CD4-positive, alpha-beta T cell treated with Interferon gamma for 1 hour (primary cell): Measurements from ENCODE around the gene GTPBP3.
"Not testable (repeated sequence)": the region's sequence is repeated elsewhere in the genome, so short reads cannot be mapped to it uniquely, and the experiment has no call there.

Source experiments
- DNase-seq: peaks from one replicate; pipeline ENCODE4 v3.0.0-alpha.2; 2020

The GTPBP3 gene, protein sequence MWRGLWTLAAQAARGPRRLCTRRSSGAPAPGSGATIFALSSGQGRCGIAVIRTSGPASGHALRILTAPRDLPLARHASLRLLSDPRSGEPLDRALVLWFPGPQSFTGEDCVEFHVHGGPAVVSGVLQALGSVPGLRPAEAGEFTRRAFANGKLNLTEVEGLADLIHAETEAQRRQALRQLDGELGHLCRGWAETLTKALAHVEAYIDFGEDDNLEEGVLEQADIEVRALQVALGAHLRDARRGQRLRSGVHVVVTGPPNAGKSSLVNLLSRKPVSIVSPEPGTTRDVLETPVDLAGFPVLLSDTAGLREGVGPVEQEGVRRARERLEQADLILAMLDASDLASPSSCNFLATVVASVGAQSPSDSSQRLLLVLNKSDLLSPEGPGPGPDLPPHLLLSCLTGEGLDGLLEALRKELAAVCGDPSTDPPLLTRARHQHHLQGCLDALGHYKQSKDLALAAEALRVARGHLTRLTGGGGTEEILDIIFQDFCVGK

DNA sequence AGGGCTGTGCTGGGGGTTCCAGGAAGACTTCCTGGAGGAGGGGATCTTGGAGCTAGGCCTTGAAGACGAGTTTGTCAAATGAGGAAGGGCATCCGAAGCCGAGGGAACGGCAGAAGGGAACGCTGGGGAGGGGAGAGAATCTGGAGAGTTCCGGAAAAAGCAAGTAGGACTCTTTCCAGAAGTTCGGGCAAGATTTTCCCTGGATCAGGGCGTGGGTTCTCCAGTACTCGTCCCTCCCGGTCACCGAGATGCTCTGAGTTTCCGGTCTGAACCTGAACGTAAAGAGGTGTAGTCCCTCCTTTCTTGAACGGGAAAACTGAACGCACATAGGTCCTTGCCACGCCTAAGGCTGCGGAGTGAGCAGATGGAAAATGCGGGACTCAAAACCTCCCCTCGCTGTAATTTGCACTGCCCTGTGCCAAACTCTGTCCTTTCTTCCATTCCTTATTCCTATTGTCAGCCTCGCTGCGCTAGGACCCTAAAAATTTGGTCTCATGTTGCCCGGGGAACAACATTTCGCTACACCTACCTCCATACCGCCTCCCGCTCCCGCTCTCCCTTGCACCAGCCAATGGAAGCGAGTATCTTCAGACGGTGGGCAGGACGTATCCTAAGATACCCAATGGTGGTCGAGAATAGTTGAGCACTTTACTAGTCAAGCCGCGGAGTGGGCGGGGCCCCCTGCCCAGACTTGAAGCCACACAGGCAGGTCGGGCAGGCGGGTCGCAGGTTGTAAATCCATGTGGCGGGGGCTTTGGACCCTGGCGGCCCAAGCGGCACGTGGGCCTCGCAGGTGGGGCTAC, at the start of gene GTPBP3:
TSS of gene GTPBP3 (plus strand) at position 682 of the 803 bp plus-strand sequence. CDS start at position 741, 59 bp downstream.
- DNase-seq = peak; percentile 96

DNA sequence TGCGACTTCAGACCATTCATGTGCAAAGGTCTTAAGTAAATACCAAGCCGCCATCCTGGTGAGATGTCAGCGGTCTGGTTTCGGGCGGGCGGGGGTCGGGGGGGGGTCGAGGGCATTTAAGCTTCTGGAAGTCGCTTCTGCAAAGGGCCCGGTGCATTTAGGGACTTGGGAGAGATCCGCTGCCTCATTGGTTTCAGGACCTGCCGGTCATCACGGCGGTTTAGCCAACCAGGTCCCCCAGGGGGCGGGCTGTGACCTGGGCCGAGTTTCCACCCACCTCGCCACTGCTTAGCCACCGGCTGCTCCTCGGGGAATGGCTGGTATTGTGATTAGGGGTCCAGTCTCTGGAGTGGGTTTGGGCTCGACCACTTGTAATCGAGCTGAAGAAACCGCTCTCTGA, 47.9 kb upstream of the GTPBP3 start:
- peak; percentile 48 for DNase-seq

DNA sequence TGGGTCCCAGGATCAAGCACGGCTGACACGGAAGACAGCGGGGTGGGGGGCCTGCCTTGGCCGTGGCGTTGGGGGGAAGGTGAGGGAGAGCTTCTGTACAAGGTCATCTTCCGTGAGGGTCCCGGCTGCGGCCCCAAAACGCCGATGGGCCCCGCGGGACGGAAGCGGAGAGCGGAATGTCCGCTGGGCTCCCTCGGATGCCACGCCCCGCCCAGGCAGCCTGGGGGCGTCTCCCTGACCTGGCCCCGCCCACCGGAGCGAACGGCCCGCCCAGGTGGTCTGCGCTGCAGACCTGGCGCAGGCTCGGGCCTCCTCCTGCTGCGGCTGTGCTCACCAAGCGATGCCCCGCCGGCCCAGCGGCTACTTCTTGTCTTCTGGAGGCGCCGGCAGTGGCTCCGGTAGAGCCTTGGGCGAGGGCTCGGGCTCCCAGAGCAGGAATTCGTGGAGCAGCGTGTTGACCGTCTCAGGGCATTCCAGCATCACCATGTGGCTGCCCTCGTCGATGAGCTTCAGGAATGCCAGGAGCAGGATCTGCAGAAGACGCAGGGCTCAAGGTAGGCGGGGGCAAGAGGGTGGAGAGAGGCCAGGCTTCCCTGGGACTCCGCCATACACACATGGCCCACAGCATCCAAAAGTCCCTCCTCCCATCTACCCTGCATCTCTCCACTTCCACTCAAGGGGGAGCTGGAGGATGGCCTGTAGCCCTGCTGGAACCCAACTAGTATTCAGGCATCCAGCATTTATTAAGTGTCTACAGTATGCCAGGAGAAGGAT, 44.9 kb upstream of the GTPBP3 start:
- DNase-seq = peak; percentile 79

DNA sequence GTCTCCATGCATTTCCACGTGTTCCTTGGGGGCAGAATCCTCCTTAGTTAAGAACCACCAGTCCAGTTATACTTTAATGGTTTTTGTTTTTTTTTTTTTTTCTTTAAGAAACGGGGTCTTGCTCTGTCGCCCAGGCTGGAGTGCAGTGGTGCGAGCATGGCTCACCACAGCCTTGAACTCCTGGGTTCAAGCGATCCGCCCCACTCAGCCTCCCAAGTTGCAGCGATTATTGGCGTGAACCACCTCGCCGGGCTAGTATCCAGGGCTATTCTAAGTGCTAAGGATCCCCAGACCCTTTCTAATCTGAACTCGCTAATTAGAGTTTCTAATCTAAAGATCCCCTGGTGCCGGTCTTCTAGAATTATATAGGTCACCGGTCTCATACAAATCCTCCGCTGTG, 43.7 kb upstream of the GTPBP3 start:
- no peak for DNase-seq

DNA sequence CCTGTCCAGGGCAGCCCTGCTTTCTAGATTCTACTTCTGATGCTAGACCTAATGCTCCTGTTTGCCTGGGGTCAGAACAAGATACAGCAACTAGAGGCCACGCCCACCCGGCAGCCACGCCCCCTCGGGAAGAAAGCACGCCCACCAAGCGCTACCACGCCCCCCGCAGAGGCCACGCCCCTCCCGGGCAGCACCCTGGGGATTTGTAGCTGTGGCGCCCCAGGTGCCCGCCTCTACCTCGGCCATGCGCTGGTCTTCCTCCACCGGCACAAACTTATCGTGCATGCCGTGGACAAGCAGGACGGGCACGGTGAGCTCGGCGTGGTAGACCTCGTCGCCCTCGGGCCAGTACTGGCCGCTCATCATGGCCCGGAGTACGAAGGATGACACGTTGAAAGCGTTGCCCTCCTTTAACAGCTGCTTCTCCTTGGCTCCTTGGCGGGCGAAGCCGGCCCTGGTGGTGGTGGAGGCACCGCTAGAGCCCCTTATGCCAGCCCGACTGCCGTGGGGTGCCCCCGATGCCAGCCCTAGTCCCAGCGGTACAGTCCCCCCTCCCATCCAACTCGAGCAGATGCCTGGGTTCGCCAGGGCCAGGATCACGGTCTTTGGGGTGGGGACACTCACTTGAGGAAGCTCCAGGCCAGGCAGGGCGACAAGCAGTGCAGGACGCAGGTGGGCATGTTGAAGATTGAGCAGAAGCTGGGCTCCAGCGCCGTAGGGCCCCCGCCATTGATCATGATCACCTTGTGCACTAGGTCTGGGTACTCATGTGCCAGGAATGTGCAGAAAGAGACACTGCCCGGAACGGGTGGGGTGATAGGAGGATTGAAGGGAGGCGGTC, 43.1 kb upstream of the GTPBP3 start:
- peak; percentile 28 for DNase-seq

DNA sequence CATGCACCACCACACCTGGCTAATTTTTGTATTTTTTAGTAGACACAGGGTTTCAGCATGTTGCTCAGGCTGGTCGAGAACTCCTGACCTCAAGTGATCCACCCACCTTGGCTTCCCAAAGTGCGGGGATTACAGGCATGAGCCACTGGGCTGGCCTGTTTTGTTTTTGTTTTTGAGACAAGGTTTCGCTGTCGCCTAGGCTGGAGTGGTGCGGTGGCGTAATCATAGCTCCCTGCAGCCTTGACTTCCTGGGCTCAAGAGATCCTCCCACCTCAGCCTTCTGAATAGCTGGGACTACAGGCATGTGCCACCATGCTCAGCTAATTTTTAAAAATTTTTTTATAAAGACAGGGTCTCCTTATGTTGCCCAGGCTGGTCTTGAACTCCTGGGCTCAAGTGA, 41.8 kb upstream of the GTPBP3 start:
- DNase-seq = not testable (repeated sequence)

DNA sequence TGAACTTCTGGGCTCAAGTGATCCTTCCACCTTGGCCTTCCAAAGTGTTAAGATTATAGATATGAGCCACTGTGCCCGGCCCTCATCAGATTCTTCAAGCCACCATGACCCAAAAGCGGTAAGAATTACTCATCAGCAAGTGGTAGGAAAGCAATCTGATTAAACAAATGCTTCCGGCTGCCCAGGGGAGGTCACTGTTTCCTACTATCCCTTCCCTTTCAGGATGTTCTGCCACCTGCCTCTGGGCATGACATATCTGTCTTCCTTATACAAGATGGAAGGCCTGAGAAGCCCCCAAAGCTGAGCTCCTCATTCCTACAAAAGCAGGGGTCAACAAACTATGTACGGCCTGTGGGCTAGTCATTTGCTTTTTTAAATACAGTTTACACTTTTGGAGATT, 41.1 kb upstream of the GTPBP3 start:
- DNase-seq = no peak

DNA sequence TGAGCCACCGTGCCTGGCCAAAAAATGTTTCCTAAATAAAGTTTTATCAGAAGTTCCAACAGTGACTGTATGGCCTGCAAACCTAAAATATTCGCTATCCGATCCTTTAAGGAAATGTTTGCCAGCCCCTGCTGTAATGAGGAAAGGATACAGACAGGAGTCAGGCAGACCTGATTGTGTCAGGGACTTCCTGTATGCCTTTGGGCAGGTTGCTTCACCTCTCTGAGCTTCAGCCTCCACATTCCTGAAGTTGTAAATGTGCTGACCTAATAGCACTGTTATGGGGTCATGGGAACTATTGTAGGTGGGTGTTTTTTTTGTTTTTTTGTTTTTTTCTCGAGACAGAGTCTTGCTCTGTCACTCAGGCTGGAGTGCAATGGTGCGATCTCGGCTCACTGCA, 40.4 kb upstream of the GTPBP3 start:
- no peak for DNase-seq

DNA sequence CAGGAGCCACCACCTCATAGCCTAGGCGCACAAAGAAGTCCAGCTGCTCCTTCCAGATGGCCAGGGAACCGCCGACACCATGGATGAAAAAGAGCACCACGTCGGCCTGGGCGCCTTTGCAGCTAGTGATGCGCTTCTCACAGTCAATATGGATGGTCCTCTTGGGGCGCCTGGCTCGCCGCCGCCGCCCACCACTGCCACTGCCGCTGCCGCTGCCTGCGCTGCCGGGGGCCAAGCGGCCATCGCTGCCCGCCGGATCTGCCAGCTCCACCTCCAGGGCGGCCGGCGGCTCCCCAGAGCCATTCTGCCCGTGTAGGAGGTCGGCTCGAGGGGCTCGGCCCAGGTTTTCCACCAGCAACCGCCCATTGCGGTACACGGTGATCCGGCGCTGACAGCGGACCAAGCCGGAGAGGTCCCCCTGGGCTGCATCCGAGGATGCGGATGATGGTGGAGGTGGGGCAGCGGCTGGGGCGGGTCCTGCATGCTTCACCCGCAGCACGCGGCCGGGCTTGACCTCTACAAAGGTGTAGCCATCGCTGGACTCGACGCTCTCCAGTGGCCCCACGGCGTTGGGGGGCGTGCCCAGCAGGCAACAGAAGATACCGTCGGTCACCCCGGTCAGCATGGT, 36.2 kb upstream of the GTPBP3 start:
- no peak for DNase-seq

DNA sequence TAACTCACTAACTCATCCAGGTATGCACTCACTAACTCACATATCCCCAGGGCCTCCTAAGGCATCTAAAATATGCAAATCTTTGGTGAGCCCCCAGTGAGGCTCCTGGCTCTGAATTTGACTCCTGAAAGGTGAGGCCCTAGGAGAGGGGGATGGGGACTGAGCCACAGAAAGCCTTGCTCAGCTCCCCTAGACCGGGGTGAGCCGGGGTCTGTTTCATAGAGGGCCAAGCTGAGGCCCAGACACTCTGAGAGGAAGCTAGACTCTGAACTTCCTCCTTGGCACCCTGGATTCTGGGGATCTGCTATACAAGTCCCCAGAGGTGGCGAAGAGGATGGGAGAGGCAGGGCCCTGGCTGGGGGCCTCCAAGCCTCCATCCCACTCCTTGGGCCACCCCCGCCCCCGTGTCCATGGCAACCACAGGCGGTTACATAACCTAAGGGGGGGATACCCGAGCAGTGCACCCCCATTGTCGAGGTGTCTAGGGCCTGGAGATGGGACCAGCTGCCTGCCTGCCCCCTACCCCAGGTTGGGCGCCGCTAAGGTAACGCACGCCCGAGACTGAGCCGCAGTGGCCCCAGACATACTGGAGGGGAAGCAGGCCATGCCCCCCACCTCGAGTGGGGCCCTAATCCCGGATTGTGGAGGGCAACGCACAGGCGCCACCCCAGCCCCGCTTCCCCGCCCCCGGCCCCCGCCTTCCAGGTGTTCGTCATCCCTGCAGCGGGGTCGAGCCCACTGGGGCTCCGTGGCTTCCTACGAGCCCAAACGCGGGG, 34.8 kb upstream of the GTPBP3 start:
- DNase-seq = peak; percentile 38

DNA sequence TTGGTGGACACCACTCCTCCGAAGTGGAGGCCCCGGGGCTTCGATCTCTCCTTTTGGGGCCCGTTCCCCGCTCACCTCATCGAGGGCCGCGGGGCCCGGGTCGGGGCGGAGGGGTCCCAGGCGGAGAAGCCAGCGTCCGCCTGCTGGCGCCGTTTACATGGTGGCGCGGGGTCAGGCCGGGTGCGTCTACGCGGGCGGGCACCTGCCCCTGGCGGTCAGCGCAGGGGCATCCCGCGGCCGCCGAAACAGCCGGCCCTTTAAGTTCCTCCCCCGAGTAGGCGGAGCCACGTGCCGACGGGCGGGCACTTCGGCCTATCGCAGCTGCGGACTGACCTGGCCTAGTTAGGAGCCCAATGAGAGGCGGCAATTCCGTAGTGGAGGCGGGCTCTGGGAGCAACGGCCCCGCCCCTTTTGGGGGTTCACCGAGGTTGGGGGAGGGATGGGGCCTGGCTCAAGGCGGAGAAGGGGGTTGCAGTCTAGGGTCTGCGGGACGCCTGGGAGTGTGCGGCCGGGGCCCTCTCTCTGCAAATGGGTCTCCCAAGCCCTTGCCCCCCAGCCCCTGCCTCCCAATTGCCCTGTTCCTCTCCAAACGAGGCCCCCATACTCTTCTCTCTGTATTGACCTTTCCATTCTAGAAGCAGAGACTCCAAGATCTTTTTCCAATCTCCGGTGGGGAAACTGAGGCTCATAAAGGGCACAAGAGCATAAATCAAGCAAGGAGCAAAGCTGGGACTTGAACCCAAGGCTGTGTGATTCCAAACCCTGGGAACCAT, 34.0 kb upstream of the GTPBP3 start, which contains the start of gene ABHD8:
TSS of gene ABHD8 (minus strand) at position 259 of the 773 bp plus-strand sequence. CDS start 1,809 bp downstream, outside the sequence.
- DNase-seq = peak; percentile 94

DNA sequence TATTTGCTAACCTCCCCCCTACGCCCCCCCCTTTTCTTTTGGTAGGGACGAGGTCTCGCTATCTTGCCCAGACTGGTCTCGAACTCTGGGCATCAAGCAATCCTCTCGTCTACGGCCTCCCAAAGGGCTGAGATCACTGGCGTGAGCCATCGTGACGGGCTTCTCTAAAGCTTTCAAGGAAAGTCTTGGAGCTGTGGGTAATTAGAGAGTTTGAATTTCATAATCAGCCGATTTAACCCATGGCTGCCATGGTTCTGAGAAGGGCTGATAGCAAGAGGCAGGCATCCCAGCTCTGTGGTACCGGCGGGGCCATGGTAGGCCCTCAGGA, 33.4 kb upstream of the GTPBP3 start:
- no peak for DNase-seq

DNA sequence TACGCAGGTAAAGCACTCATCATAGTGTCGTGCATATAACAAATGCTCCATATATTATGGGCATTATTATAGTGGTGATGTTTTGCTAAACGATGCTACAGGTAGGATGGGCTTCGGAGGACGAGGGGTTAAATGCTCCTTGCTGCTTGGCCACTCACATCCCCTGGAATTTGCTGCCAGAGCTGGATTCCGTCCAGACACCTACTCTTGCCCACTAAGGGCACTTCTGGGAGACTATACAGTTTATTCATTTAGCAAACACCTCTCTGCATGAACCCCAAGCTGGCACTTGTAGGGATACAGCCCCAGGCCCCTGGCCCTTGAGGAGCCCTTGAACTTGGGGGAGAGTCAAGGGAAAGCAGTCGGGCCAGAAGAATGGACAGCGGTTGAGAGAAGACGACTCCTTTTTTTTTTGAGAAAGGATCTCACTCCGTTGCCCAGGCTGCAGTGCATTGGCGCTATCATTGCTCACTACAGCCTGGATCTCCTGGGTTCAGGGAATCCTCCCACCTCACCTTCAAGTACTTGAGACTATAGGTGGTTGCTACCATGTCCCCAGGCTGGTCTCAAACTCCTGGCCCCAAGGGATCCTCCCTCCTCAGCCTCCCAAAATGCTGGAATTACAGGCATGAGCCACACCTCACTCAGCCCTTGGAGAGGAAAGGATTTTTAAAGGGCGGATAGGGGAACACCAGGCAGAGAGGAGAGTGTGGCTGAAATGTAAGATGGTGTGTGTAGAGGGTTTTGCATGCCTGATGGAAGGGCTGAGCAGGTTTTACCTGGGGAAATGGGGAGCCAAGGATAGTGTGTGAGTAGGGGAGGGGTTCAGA, 32.8 kb upstream of the GTPBP3 start:
- DNase-seq = no peak

DNA sequence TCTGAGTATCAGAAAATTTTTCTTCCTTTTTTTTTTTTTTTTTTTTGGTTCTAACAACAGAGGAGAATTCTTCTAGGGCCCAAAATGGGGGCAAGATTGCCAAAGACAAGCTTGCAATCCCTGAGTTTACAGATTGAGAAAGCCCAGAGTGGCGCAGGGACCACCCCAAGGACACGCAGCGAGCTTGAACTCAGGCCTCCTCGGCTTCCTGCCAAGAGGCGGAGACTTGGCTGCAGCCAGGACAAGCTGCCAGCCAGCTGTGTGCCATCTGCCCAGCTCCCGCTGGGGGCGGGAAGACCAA, 32.2 kb upstream of the GTPBP3 start:
- DNase-seq = no peak

DNA sequence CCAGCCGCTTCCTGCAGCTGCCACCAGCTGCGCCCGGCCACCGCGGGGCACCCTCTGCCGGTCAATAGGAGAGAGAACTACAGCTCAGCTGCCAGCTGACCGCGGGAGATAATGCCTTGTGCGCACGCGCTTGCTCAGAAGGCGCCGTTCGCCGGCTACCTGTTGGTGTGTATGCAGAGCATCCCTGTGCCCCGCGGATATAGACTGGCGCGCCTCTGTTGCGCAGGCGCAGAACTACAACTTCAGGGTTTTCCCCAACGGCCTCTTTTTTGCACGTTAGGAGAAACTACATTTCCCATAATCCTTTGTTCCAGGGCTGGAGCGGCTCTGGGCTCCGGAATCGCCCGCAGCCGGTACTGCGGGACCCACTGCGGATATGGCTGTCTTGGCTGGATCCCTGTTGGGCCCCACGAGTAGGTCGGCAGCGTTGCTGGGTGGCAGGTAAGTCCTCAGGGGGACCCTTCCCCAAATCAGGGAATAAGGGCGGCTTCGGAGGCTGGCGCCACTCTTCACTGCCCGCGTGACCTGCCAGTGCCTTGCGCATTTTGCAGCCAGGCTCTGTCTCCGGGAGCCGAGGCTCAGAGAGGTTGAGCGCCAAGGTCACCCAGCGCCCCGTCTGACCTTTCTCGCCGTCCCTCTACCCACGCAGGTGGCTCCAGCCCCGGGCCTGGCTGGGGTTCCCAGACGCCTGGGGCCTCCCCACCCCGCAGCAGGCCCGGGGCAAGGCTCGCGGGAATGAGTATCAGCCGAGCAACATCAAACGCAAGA, 31.7 kb upstream of the GTPBP3 start, which contains the start of gene MRPL34:
TSS of gene MRPL34 (plus strand) at position 356 of the 768 bp plus-strand sequence. CDS start at position 377, 21 bp downstream.
- peak; percentile 100 for DNase-seq

DNA sequence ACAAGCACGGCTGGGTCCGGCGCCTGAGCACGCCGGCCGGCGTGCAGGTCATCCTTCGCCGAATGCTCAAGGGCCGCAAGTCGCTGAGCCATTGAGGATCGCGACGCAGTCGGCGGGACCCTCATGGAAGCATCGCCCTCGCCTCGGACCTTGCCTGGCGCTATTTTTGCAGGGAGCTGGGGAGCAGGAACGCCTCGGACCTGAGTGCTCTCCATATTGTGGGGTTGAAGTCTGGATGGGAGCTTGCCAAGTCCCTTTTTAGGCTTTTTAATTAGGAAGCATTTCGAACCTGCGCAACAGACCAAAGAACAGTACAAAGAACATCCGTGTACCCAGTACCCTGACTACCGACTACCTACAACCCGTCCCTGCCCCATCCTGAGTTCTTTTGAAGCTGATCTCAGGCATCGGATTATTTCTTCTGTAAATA, 31.1 kb upstream of the GTPBP3 start:
- no peak for DNase-seq

DNA sequence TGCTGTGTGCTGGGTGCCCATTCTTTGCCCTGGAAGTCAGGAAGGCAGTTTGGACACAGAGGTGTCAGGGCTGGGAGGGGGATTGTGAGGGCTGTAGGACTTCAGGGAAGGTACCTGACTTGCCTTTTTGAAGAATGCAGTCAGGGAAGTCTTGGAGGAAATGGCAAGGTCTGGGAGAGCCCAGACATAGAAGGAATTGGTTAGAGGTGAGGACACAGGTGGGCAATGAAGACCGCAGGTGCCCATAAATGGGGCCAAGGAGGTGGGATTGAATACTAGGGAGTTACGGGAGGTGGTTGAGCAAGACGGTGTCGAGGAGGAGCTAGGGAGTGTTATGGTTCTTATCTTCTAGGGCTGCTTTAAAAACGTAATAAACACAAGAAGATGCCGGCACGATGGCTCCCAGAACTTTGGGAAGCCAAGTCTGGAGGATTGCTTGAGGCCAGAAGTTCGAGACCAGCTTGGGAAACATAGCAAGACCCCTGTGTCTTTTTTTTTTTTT, 29.4 kb upstream of the GTPBP3 start:
- DNase-seq = no peak
